GM12891 (cell line): ENCODE measurements around the gene FAM221A.

Source experiments
- DNase-seq: peaks from one replicate; pipeline ENCODE4 v3.0.0; 2011; ENCODE audit warnings: low spot score; ENCODE audit not compliant: insufficient read length
- FAIRE-seq: peaks from 2 replicates; lab custom pipeline; 2011; peaks lifted over from hg19 to GRCh38; lab: Jason Lieb, UNC
- PAX5 ChIP-seq: IDR thresholded peaks from 2 replicates; pipeline ENCODE4 v1.6.1; 2011; ENCODE audit warnings: low read length, moderate library complexity, mild to moderate bottlenecking; ENCODE audit not compliant: insufficient read depth, severe bottlenecking
- POLR2A ChIP-seq: IDR thresholded peaks from 2 replicates; pipeline ENCODE4 v1.6.1; 2011; ENCODE audit warnings: low read depth, low read length, control low read depth
- POLR2AphosphoS5 ChIP-seq: IDR thresholded peaks from 2 replicates; pipeline ENCODE4 v1.6.1; 2011; ENCODE audit warnings: low read depth, low read length, control low read depth
- POU2F2 ChIP-seq: IDR thresholded peaks from 2 replicates; pipeline ENCODE4 v1.6.1; 2011; ENCODE audit warnings: low read depth, mild to moderate bottlenecking, control low read depth, low read length, moderate library complexity
- SPI1 ChIP-seq: IDR thresholded peaks from 2 replicates; pipeline ENCODE4 v1.6.1; 2011; ENCODE audit warnings: low read depth, low read length, control low read depth
- TAF1 ChIP-seq: IDR thresholded peaks from 2 replicates; pipeline ENCODE4 v1.6.1; 2011; ENCODE audit warnings: low read depth, low read length, control low read depth

The FAM221A gene

DNA sequence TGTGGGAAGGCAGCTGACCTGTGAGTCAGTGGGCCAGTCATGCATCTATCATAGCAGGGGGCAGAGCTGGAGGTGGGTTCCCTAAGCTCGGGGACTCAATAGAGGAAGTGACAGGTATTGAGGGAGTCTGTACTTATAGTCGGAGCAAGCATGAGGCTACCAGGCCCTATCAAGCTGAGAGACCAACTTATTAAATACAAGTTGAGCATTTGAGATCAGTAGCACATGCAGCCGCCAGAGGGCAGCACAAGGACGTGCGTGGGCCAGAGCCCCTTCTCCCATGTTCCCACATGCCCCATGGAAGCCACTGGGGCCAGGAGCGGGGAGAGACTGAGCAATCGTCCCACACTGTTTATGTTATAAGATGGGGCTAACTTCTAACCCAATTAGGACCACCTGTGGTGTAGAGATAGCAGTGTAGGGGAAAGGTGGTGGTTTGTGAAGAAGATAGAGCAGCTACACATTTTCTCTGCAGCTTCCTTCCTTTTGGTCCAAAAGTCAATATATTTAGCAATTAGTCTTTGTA lies 17.0 kb downstream of the FAM221A start:
- DNase-seq (peak; percentile 20), FAIRE-seq (peak; percentile 82)
- TF ChIP-seq TAF1, result no peak

DNA sequence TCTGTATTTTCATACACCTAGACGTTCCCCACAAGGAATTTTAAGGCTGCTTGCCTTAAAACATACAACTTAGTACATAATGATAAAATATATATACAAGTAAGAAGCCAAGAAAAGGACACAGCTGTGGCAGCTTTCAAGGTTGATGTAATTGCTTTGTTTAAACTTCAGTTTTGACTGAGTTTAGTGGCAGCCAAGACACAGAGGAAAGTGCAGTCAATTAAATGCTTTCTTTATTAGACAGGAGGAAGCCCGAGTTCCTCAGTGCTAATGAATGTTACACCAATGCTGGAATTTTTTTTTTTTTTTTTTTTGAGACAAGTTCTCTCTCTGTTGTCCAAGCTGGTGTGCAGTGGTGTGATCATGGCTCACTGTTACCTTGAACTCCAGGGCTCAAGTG lies 18.8 kb downstream of the FAM221A start:
- TF ChIP-seq POU2F2, result no peak
- TF ChIP-seq POLR2AphosphoS5, result no peak
- no peak for TF ChIP-seq TAF1
- TF ChIP-seq SPI1, result no peak
- TF ChIP-seq POLR2A, result no peak
- TF ChIP-seq PAX5, result no peak
- FAIRE-seq, result no peak
- no peak for DNase-seq

DNA sequence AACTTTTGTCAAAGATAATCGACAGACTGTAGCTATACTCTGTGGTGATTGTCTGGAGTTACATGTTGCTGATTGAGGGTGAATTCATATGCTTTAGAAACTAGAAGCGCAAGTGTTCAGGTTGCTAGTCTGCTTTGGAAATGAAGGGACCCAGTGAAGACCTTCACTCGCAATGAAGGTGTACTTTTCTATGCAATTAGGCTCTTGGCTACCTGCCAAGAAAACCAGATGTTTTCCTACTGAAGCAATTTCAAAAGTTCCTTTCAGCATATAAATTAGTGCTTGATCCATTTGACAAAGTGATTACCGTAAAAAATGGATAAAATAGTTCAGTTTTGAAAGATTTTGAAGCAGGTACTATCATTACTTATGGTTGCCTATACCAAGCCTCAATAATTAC lies 20.0 kb downstream of the FAM221A start:
- no peak for DNase-seq
- no peak for FAIRE-seq

DNA sequence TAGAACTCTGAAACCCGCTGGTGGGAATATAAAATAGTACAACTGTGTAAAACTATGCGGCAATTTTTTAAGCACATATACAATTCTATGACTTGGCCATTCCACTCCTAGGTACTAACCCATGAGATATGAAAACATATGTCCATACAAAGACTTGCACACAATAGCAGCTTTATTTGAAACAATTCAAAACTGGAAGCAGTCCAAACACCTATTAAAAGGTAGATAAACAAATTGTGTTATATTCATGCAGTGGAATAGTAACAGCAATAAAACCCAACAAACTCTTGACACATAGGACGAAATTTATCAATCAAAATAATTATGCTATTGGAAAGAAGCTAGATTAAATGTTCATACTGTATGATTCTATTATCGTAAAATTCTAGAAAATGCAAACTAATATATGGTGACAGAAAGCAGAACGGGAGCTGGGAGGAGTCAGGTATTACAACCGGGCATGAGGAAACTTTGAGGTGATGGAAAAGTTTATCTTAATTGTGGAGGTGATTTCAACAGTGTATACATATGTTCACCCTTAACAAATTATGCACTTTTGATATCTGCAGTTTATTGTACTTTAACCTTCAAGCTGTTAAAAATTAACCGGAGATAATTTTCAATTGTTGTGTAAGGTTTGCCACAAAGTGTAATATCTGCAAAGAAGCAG lies 29.2 kb downstream of the FAM221A start:
- no peak for DNase-seq
- TF ChIP-seq POLR2AphosphoS5 (no peak), SPI1 (no peak), PAX5 (no peak), POU2F2 (no peak)
- FAIRE-seq, result no peak

More for the DNA sequence above, 20.0 kb downstream of the FAM221A start:
- TF ChIP-seq SPI1, result no peak
- TF ChIP-seq PAX5, result no peak
- TF ChIP-seq TAF1, result no peak
- TF ChIP-seq POLR2AphosphoS5, result no peak
- TF ChIP-seq POU2F2, result no peak
- TF ChIP-seq POLR2A, result no peak

DNA sequence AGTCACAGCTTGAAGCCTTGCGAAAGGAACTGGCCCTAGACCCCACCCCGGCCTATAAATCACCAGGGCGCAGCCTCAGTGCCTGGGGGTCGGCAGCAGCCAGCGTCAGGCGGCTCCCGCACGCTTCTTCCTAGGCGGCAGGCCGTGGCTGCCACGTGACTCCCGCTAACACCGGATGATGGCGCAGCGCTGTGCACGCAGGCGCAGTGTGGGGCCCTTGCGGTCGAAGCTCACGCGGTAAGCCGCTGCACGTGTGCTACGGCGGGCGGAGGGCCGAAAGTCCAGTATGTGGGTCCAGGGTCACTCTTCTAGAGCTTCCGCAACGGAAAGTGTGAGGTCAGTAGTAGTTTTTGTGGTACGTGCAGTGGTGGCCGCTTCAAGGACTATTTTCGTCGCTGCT lies 30.0 kb downstream of the FAM221A start, which contains the start of gene STK31:
Gene STK31, plus strand, starts transcription at position 220 of the 400 bp plus-strand sequence. Its CDS starts 67 bp downstream, at position 287.
- no peak for TF ChIP-seq TAF1
- no peak for TF ChIP-seq POLR2AphosphoS5
- TF ChIP-seq PAX5, result no peak
- TF ChIP-seq POU2F2, result no peak
- no peak for TF ChIP-seq POLR2A
- no peak for TF ChIP-seq SPI1
- no peak for DNase-seq
- no peak for FAIRE-seq

DNA sequence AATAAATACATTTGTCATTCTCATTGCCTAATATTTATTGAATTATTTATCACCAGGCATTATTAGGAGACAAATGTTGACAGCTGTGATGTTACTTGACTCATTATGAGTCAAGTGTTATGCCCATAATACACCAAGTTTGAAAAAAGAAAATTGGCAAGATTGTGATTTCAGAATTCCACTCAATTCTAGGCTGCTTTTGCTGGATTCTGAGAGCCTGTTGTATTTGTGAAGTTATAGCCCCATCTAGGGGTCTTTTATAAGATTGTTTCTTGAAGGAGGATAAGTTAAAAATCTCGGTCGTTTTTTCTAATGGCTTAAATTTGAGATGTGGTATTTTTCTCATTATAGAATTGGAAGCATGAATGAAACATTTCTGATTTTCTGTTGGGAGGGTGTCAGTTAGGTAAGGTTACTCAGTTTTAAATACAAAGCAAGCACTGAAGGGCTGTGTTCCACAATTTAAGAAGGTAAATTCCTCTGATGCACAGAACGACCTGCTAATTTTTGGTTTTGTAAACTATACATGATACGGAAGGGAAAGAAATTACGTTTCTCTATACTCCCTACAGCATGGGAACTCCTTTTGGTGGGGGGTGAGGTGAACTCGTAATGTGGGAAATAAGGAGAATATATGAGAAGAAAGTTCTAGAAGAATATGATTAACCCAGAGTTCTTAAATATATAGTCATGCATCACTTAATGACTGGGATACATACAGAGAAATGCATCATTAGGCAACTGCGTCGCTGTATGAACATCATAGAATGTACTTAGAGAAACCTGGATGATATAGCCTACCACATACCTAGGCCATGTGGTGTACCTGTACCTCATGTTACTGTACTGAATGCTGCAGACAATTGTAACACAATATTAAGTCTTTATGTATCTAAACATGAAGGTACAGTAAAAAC lies 32.6 kb downstream of the FAM221A start:
- DNase-seq (peak; percentile 15), FAIRE-seq (peak; percentile 5)

DNA sequence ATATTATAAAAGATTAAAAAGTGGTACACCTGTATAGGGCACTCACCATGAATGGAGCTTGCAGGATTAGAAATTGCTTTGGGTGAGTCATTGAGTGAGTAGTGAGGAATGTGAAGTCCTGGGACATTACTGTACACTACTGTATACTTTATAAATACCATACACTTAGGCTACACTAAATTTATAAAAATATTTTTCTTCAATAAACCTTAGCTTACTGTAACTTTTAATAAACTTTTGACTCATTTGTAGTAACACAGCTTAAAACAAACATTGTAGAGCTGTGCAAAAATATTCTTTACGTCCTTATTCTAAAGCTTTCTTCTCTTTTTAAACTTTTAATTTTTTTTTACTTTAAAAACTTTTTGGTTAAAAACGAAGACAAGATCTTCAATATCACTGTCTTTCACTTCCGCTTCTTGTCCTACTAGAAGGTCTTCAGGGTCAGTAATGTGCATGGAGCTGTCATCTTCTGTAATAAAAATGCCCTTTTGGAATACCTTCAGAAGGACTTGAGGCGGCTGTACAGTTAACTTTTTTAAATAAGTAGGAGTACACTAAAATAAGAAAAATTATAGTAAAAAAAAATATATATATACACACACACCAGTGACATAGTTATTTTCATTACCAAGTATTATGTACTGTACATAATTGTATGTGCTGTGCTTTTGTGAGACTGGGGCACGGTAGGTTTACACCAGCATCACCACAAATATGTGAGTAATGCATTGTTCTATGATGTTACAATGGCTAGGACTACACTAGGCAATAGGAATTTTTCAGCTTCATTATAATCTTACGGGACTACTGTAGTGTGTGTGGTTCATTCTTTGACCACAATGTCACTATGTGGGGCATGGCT lies 33.5 kb downstream of the FAM221A start:
- FAIRE-seq, result no peak
- DNase-seq, result no peak
- TF ChIP-seq POU2F2 (no peak), POLR2AphosphoS5 (no peak), SPI1 (no peak), POLR2A (no peak), PAX5 (no peak), TAF1 (no peak)

More for the DNA sequence above, 32.6 kb downstream of the FAM221A start:
- TF ChIP-seq PAX5, result no peak
- TF ChIP-seq POU2F2, result no peak
- no peak for TF ChIP-seq TAF1
- no peak for TF ChIP-seq POLR2AphosphoS5
- no peak for TF ChIP-seq SPI1
- TF ChIP-seq POLR2A, result no peak

DNA sequence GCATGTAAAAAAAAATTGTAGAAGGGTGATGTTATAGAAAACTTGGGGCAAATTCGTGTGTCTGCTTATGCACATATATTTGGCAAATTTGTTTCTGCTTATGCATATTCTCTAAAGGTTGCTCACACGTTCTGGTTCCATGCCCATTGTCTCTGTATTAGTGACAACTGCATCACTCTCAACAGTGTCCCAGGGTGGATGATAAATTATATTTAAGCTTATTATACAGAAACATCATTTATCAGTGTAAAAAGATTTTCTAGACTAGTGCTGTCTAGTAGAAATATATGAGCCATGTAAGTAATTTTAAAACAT lies 34.1 kb downstream of the FAM221A start:
- FAIRE-seq (no peak), DNase-seq (no peak)
- TF ChIP-seq POLR2AphosphoS5 (no peak), POU2F2 (no peak)

DNA sequence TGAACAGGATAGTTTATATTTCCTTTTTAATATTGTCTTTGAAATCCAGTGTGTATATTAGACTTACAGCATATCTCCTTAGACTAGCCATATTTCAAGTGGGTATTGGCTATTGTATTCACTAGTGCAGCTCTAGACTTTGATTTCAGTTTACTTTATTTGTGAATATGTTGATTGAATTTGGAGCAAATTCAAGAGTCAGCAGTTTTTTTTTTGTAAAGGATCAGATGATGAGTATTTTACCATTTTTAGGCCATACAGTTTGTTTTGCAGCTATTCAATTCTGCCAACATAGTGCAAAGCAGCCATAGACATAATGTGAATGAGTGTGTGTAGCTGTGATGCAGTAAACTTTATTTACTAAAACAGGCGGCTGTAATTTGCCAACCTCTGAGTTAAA lies 34.6 kb downstream of the FAM221A start:
- no peak for DNase-seq
- FAIRE-seq, result no peak
- no peak for TF ChIP-seq POU2F2
- TF ChIP-seq POLR2A, result no peak
- no peak for TF ChIP-seq SPI1
- no peak for TF ChIP-seq PAX5
- no peak for TF ChIP-seq TAF1
- no peak for TF ChIP-seq POLR2AphosphoS5
